HG03460 (cell line): Measurements from ENCODE around the gene FAM107B.

Experiments
- ATAC-seq: cut with Tn5 transposase; IDR thresholded peaks from one replicate; pipeline ENCODE4 v1.9.1; 2021; ENCODE audit not compliant: unreplicated experiment

Gene FAM107B

GRCh38 chr10:14585287-14586193 is 189.2 kb downstream of the FAM107B start:
- ATAC-seq = no peak

GRCh38 chr10:14584661-14585060 is 190.0 kb downstream of the FAM107B start:
- no peak for ATAC-seq

- no peak for ATAC-seq
Observed at GRCh38 chr10:14583967-14584366, 190.7 kb downstream of the FAM107B start.

GRCh38 chr10:14583252-14583651 is 191.4 kb downstream of the FAM107B start:
- no peak for ATAC-seq

- no peak for ATAC-seq
Observed at GRCh38 chr10:14581553-14582321, 193.0 kb downstream of the FAM107B start.

GRCh38 chr10:14580671-14581332 is 193.9 kb downstream of the FAM107B start:
- no peak for ATAC-seq

- ATAC-seq = no peak
Observed at GRCh38 chr10:14579405-14579804, 195.3 kb downstream of the FAM107B start.

GRCh38 chr10:14578060-14578952 is 196.4 kb downstream of the FAM107B start:
- ATAC-seq = no peak

GRCh38 chr10:14574885-14575284 is 199.8 kb downstream of the FAM107B start:
- ATAC-seq = no peak

- no peak for ATAC-seq
Observed at GRCh38 chr10:14574291-14574690, 200.4 kb downstream of the FAM107B start.

- ATAC-seq = no peak
Observed at GRCh38 chr10:14573666-14574261, 200.9 kb downstream of the FAM107B start.

- no peak for ATAC-seq
Observed at GRCh38 chr10:14572811-14573210, 201.9 kb downstream of the FAM107B start.

GRCh38 chr10:14571866-14572507 is 202.7 kb downstream of the FAM107B start:
- ATAC-seq = peak; percentile 87

GRCh38 chr10:14570800-14571199 is 203.9 kb downstream of the FAM107B start:
- no peak for ATAC-seq

- ATAC-seq = no peak
Observed at GRCh38 chr10:14569274-14570060, 205.2 kb downstream of the FAM107B start.

- no peak for ATAC-seq
Observed at GRCh38 chr10:14567421-14567820, 207.3 kb downstream of the FAM107B start.

- ATAC-seq = no peak
Observed at GRCh38 chr10:14566498-14566897, 208.2 kb downstream of the FAM107B start.

GRCh38 chr10:14565199-14565598 is 209.5 kb downstream of the FAM107B start:
- no peak for ATAC-seq

- no peak for ATAC-seq
Observed at GRCh38 chr10:14564268-14564744, 210.4 kb downstream of the FAM107B start.
